Central memory CD4-positive, alpha-beta T cell (primary cell): ENCODE data around the gene LEKR1.

Source experiments
- DNase-seq: peaks from one replicate; pipeline ENCODE4 v3.0.0; 2022

Gene LEKR1

GRCh38 chr3:157063926-157064325 lies 237.8 kb downstream of the LEKR1 start:
- no peak for DNase-seq

- DNase-seq, result no peak
Observed at GRCh38 chr3:157064402-157064801, 238.2 kb downstream of the LEKR1 start.

- DNase-seq, result no peak
Observed at GRCh38 chr3:157065201-157065600, 239.0 kb downstream of the LEKR1 start.

GRCh38 chr3:157066335-157067098 lies 240.4 kb downstream of the LEKR1 start:
- no peak for DNase-seq

- peak; percentile 64 for DNase-seq
Observed at GRCh38 chr3:157067114-157067513, 241.0 kb downstream of the LEKR1 start.

GRCh38 chr3:157069406-157069805 lies 243.3 kb downstream of the LEKR1 start:
- DNase-seq, result no peak

- no peak for DNase-seq
Observed at GRCh38 chr3:157069846-157070677, 243.9 kb downstream of the LEKR1 start.

GRCh38 chr3:157070678-157070999 lies 244.5 kb downstream of the LEKR1 start:
- DNase-seq, result no peak

- no peak for DNase-seq
Observed at GRCh38 chr3:157071744-157072525, 245.8 kb downstream of the LEKR1 start.

GRCh38 chr3:157073810-157074209 lies 247.7 kb downstream of the LEKR1 start:
- no peak for DNase-seq

- DNase-seq, result no peak
Observed at GRCh38 chr3:157074490-157074889, 248.3 kb downstream of the LEKR1 start.

- no peak for DNase-seq
Observed at GRCh38 chr3:157074981-157075380, 248.8 kb downstream of the LEKR1 start.

- no peak for DNase-seq
Observed at GRCh38 chr3:157075693-157076420, 249.7 kb downstream of the LEKR1 start.

GRCh38 chr3:157077565-157077991 lies 251.4 kb downstream of the LEKR1 start:
- no peak for DNase-seq

GRCh38 chr3:157078131-157078810 lies 252.1 kb downstream of the LEKR1 start:
- no peak for DNase-seq

GRCh38 chr3:157078811-157079185 lies 252.6 kb downstream of the LEKR1 start:
- no peak for DNase-seq

- no peak for DNase-seq
Observed at GRCh38 chr3:157079676-157080369, 253.7 kb downstream of the LEKR1 start.

GRCh38 chr3:157081626-157082210 lies 255.6 kb downstream of the LEKR1 start:
- peak; percentile 81 for DNase-seq

- no peak for DNase-seq
Observed at GRCh38 chr3:157082305-157082982, 256.3 kb downstream of the LEKR1 start.

GRCh38 chr3:157083824-157084223 lies 257.7 kb downstream of the LEKR1 start:
- no peak for DNase-seq
